Calu3 (cell line): ENCODE data around the gene BOLA1. TPM values are rescaled to one million over a fixed set of nuclear protein-coding genes. Genes with fewer than 3 reads are reported as not detected.
"Not testable (repeated sequence)": the region's sequence is repeated elsewhere in the genome, so short reads cannot be mapped to it uniquely, and the experiment has no call there.

ENCODE experiments used
- BruUV-seq: library from RNA; stranded (reverse); fragments of 400-500 nt; replicated peaks from 2 replicates; lab custom pipeline; 2021; lab: Mats Ljungman, UMichigan
- CTCF ChIA-PET: fragments of 300-600 bp; sonication (Branson Sonifier 250); formaldehyde crosslinking; loops from one replicate; lab custom pipeline; 2022; ENCODE audit warnings: antibody characterized with exemption; lab: Charles Lee
- DNase-seq: peaks from one replicate; pipeline ENCODE4 v3.0.0; 2022
- H3K27ac Mint-ChIP-seq: one replicate; pipeline ENCODE4 v1.8.0; 2022; ENCODE audit warnings: mixed read lengths; ENCODE audit not compliant: unreplicated experiment
- H3K27me3 Mint-ChIP-seq: one replicate; pipeline ENCODE4 v1.8.0; 2022; ENCODE audit warnings: mixed read lengths; ENCODE audit not compliant: unreplicated experiment
- H3K36me3 Mint-ChIP-seq: one replicate; pipeline ENCODE4 v1.8.0; 2022; ENCODE audit warnings: mild to moderate bottlenecking, moderate library complexity, mixed read lengths; ENCODE audit not compliant: insufficient read depth, unreplicated experiment
- H3K4me1 Mint-ChIP-seq: one replicate; pipeline ENCODE4 v1.8.0; 2022; ENCODE audit warnings: mild to moderate bottlenecking, low read depth, mixed read lengths; ENCODE audit not compliant: unreplicated experiment
- H3K4me3 Mint-ChIP-seq: one replicate; pipeline ENCODE4 v1.8.0; 2022; ENCODE audit warnings: mild to moderate bottlenecking, low read depth, moderate library complexity, mixed read lengths; ENCODE audit not compliant: unreplicated experiment
- H3K9me3 Mint-ChIP-seq: one replicate; pipeline ENCODE4 v1.8.0; 2022; ENCODE audit warnings: low read depth, mixed read lengths; ENCODE audit not compliant: unreplicated experiment
- CTCF ChIP-seq: fragments of 200-600 bp; IDR thresholded peaks from one replicate; pipeline ENCODE4 v1.8.0; 2022; ENCODE audit warnings: antibody characterized with exemption; ENCODE audit not compliant: unreplicated experiment
- intact Hi-C: fragments of 100-400 bp; cut with micrococcal nuclease; formaldehyde crosslinking; loops from one replicate; pipeline ENCODE4 v1.10.0; 2022; ENCODE audit not compliant: unreplicated experiment
- total RNA-seq: library from RNA; stranded (reverse); gene quantifications from 2 replicates; pipeline ENCODE4 v1.2.3, GENCODE V29; 2022

Gene BOLA1
- total RNA-seq, 1 experiment from 2014 or later, result 15.5 TPM

- Mint-ChIP-seq H3K4me1 (no peaks in the 10 kb centered on the region), H3K9me3 (no peaks in the 10 kb centered on the region), H3K27me3 (no peaks in the 10 kb centered on the region), H3K4me3 (no peak overlapping the region), H3K27ac (no peak overlapping the region), H3K36me3 (no peaks in the 10 kb centered on the region)
- DNase-seq, result no peak
- intact Hi-C loops, result no loop called here
- BruUV-seq, result no TSS peak
- TF ChIP-seq CTCF, result no peak
- CTCF ChIA-PET, result no interaction called here
Observed at GRCh38 chr1:149883598-149884247, 15.6 kb upstream of the BOLA1 start.

DNA sequence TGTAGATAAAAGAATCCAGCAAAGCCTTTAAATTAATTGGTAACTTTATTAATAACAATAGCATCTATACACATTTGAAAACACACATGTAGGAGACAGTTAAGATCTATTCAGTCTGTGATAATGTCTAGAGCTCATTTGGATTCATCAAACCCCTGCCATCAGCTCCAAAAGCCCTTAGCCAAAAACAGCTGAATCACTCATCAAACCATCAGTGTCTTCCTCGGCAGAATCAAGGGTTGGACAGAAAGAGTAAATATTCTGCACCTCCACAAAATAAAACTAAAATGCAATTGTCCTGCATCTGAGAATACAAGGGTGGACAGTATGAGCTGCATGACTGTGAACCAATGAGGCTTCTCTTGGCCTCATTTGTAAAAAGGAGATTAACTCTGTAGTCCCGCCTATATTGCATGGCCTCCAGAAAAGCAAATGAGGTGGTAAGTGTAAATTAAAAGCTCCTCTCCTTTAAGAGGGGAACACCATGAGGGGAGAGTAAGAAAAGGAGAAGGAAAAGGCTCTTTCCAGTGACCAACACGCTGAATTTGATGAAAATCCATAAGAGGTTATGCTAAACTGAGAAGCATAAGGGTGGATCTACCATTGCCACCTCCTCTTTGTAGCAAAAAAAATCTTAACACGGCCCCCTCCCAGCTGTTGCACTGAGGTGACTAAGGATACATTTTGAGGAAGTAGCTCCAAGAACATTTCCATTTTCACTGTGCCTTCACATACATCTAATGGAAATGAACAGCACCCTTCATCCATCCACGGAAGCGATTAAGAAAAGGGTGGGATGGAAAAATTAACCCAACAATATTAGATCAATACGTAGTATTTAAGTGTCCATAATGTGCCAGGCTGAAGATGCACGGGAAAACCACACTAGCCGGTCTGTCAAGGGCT, 14.7 kb upstream of the BOLA1 start:
- peak; percentile 24 for DNase-seq
- CTCF ChIA-PET, result interaction anchor here (1.0 kb wide), 1 partner anchor 303 kb away, joined by 3 read pairs; no protein-coding TSS in a partner anchor

GRCh38 chr1:149885339-149886120, 13.8 kb upstream of the BOLA1 start:
- Mint-ChIP-seq H3K4me1 (no peaks in the 10 kb centered on the region), H3K9me3 (no peaks in the 10 kb centered on the region), H3K4me3 (no peak overlapping the region), H3K36me3 (no peaks in the 10 kb centered on the region), H3K27me3 (no peaks in the 10 kb centered on the region), H3K27ac (no peak overlapping the region)
- CTCF ChIA-PET, result interaction anchor here (0.9 to 1.0 kb wide), 2 partner anchors 52 to 302 kb away, joined by 3 read pairs; no protein-coding TSS in a partner anchor
- BruUV-seq, result no TSS peak
- intact Hi-C loops, result no loop called here
- no peak for TF ChIP-seq CTCF
- peak; percentile 81 for DNase-seq

More for the DNA sequence above, 14.7 kb upstream of the BOLA1 start:
- Mint-ChIP-seq H3K4me3 (no peak overlapping the region), H3K27ac (no peak overlapping the region), H3K9me3 (no peaks in the 10 kb centered on the region), H3K36me3 (no peaks in the 10 kb centered on the region), H3K27me3 (no peaks in the 10 kb centered on the region), H3K4me1 (no peaks in the 10 kb centered on the region)
- TF ChIP-seq CTCF, result no peak
- intact Hi-C loops, result no loop called here
- BruUV-seq, result no TSS peak

DNA sequence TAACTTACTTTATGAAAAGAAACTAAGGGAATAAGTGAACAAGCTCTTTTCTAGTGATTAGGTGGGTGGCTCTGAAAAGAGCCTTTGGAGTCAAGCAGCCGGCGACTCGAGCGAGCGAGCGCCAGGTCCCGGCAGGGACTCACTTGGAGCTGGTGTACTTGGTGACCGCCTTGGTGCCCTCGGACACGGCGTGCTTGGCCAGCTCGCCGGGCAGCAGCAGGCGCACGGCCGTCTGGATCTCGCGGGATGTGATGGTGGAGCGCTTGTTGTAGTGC, 13.3 kb upstream of the BOLA1 start:
- H3K27ac Mint-ChIP-seq, H3K36me3 Mint-ChIP-seq, H3K9me3 Mint-ChIP-seq, BruUV-seq, H3K27me3 Mint-ChIP-seq, H3K4me1 Mint-ChIP-seq, intact Hi-C loops, H3K4me3 Mint-ChIP-seq, DNase-seq: not testable (repeated sequence)
- CTCF ChIA-PET, result interaction anchor here (0.9 kb wide), 1 partner anchor 51 kb away, joined by 3 read pairs; no protein-coding TSS in a partner anchor
